IPS-18c (cell line): ENCODE results near the gene SPEF1.

Experiments
- H3K4me3 ChIP-seq: 2 replicates; pipeline ENCODE4 v1.7.0; 2013; ENCODE audit warnings: low read depth, mild to moderate bottlenecking, low read length, moderate library complexity; ENCODE audit not compliant: insufficient read depth
- H3K9me3 ChIP-seq: one replicate; pipeline ENCODE4 v1.6.1; 2013; ENCODE audit warnings: mild to moderate bottlenecking, low read length, moderate library complexity; ENCODE audit not compliant: control insufficient read depth, insufficient read depth

SPEF1 gene

GRCh38 chr20:3730803-3731672 is 50.2 kb downstream of the SPEF1 start:
- Histone ChIP-seq H3K9me3 (no peaks in the 10 kb centered on the region), H3K4me3 (no peak overlapping the region)

GRCh38 chr20:3729811-3730540 is 51.3 kb downstream of the SPEF1 start:
- Histone ChIP-seq H3K9me3 (no peaks in the 10 kb centered on the region), H3K4me3 (no peak overlapping the region)

GRCh38 chr20:3729378-3729777 is 51.9 kb downstream of the SPEF1 start:
- no peak overlapping the region for H3K4me3 ChIP-seq
- no peaks in the 10 kb centered on the region for H3K9me3 ChIP-seq

- Histone ChIP-seq H3K4me3 (no peak overlapping the region), H3K9me3 (no peaks in the 10 kb centered on the region)
Observed at GRCh38 chr20:3728876-3729275, 52.4 kb downstream of the SPEF1 start.

GRCh38 chr20:3728354-3728753 is 52.9 kb downstream of the SPEF1 start:
- Histone ChIP-seq H3K4me3 (no peak overlapping the region), H3K9me3 (no peaks in the 10 kb centered on the region)
